ENCODE measurements around the gene DUSP8.

- TF ChIP-seq USF2 (IDR thresholded peaks at IDR 0.05), result no peak
- peak; percentile 93 for TF ChIP-seq CTCF (IDR thresholded peaks at IDR 0.05)
- TF ChIP-seq RNF2 (IDR thresholded peaks at IDR 0.05; ENCODE audit: borderline replicate concordance, low read depth), result no peak
- peak; percentile 77 to 98 for TF ChIP-seq RAD21 (conservative IDR thresholded peaks at IDR 0.05 in 1 of 2, IDR thresholded peaks at IDR 0.05 in 1 of 2)
- TF ChIP-seq MAX (IDR thresholded peaks at IDR 0.05), result 0 out of 2 replicates have a peak, but pooled peaks have one; percentile 46
- TF ChIP-seq MYC (IDR thresholded peaks at IDR 0.05; ENCODE audit: borderline replicate concordance, low read length), result no peak
- no peak for TF ChIP-seq KDM1A (IDR thresholded peaks at IDR 0.05; ENCODE audit: low read depth)
- peak; percentile 99 for TF ChIP-seq SMC3 (IDR thresholded peaks at IDR 0.05)
- TF ChIP-seq MAFK (IDR thresholded peaks at IDR 0.05; ENCODE audit: partially characterized antibody), result no peak
- no peak for TF ChIP-seq POLR2A (IDR thresholded peaks at IDR 0.05; ENCODE audit: low read length)
- no peak for TF ChIP-seq EP300 (IDR thresholded peaks at IDR 0.05)
- no peak for TF ChIP-seq HOXA7 (CRISPR knock-in tag; IDR thresholded peaks at IDR 0.05)
- no peak for TF ChIP-seq HMGXB4 (CRISPR knock-in tag; IDR thresholded peaks at IDR 0.05; ENCODE audit: borderline replicate concordance)
Observed at GRCh38 chr11:1546536-1547466, 25.3 kb downstream of the DUSP8 start.

Data from A549 (cell line).